NB4 (cell line): Measurements from ENCODE around the gene PITPNC1.

Experiments
- CTCF ChIP-seq: IDR thresholded peaks from one replicate; pipeline ENCODE4 v1.5.1; 2012; ENCODE audit warnings: low read depth, low read length
- POLR2A ChIP-seq: IDR thresholded peaks from 2 replicates; pipeline ENCODE4 v1.6.1; 2011; ENCODE audit warnings: mild to moderate bottlenecking; ENCODE audit not compliant: insufficient read length; ENCODE audit errors: extremely low read depth

- no peak for TF ChIP-seq CTCF
- no peak for TF ChIP-seq POLR2A
Observed at GRCh38 chr17:67401598-67402504, 24.8 kb downstream of the PITPNC1 start.
